ENCODE measurements around the gene MLXIP. TPM values are rescaled to one million over a fixed set of nuclear protein-coding genes. Genes with fewer than 3 reads are reported as not detected.
"Not testable (repeated sequence)": the region's sequence is repeated elsewhere in the genome, so short reads cannot be mapped to it uniquely, and the experiment has no call there.

The MLXIP gene
- total RNA-seq, 1 experiment from 2014 or later, result 124 TPM

DNA sequence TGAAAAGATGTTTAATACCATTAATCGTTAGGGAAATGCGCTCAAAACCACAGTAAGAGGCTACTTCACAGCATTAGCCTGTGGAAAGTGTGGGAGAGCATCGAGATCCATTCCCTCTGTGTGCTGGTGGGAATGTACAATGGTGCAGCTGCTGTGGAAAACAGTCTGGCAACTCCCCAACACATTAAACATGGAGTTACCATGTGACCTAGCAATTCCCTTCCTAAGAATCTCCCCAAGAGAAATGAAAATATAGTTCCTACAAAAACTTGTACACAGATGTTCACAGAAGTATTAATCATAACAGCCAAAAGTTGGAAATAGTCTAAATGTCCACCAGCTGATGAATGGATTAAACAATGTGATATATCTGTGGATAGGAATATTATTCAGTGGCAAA is 23.8 kb downstream of the MLXIP start:
- no peaks in the 10 kb centered on the region for H3K9me3 ChIP-seq (ENCODE audit: control insufficient read depth, insufficient read depth, low read depth, low read length)
- CTCF ChIA-PET, result no interaction called here
- ATAC-seq (no peak), DNase-seq (ENCODE audit: low read depth, low spot score) (no peak)
- H3K27me3 ChIP-seq (ENCODE audit: control insufficient read depth, insufficient read depth, low read length), result no peaks in the 10 kb centered on the region
- no peaks in the 10 kb centered on the region for H3K36me3 ChIP-seq (ENCODE audit: control insufficient read depth, insufficient read depth, low read length)
- POLR2A ChIA-PET, result no interaction called here
- no peak overlapping the region for H3K4me3 ChIP-seq (ENCODE audit: low read depth in 2 of 2, low read length in 2 of 2)
- in situ Hi-C loops (cut with HindIII; ENCODE audit: low pct_unique_long_range_greater_than_20kb, low sequenced_read_pairs) (no loop called here), intact Hi-C loops (cut with micrococcal nuclease; ENCODE audit: unreplicated experiment) (no loop called here)
- BruUV-seq (replicated peaks), result TSS peak; percentile 22
- H3K27ac ChIP-seq (ENCODE audit: low read length), result peak overlapping the region; percentile 77
- TF ChIP-seq SIN3A (IDR thresholded peaks at IDR 0.05; ENCODE audit: borderline replicate concordance, insufficient read depth, low read depth, low read length), result no peak
- no peak for TF ChIP-seq POLR2AphosphoS5 (IDR thresholded peaks at IDR 0.05; ENCODE audit: low read depth, low read length)
- no peak for TF ChIP-seq REST (IDR thresholded peaks at IDR 0.05; ENCODE audit: insufficient read depth in 1 of 2, low read depth in 2 of 2, low read length in 1 of 2)
- TF ChIP-seq TCF7L2 (IDR thresholded peaks at IDR 0.05; ENCODE audit: low read depth, low read length), result no peak
- TF ChIP-seq, protein P1, sequence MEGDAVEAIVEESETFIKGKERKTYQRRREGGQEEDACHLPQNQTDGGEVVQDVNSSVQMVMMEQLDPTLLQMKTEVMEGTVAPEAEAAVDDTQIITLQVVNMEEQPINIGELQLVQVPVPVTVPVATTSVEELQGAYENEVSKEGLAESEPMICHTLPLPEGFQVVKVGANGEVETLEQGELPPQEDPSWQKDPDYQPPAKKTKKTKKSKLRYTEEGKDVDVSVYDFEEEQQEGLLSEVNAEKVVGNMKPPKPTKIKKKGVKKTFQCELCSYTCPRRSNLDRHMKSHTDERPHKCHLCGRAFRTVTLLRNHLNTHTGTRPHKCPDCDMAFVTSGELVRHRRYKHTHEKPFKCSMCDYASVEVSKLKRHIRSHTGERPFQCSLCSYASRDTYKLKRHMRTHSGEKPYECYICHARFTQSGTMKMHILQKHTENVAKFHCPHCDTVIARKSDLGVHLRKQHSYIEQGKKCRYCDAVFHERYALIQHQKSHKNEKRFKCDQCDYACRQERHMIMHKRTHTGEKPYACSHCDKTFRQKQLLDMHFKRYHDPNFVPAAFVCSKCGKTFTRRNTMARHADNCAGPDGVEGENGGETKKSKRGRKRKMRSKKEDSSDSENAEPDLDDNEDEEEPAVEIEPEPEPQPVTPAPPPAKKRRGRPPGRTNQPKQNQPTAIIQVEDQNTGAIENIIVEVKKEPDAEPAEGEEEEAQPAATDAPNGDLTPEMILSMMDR (IDR thresholded peaks at IDR 0.05), result no peak
- peaks cover 72% of the 10 kb centered on the region for H3K4me1 ChIP-seq (ENCODE audit: control insufficient read depth, insufficient read depth, low read length)

DNA sequence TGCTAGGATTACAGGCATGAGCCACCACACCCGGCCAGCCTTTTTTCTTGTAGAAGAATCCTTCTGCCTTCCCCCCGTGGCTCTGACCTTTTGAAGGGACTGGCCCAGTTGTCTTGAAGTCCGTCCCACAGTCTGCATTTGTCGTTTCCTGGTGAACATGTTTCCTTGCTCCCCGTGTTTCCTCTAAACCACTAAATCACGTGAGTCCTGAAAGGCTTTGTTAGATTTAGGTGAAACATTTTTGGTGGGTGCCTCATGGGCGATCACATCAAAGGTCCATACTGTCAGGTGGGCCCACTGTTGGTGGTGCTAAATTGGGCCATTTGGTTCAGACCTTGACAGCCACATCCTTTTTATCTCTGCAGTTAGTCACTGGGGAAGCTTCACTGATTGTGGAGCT is 26.3 kb downstream of the MLXIP start:
- ChIA-PET POLR2A (no interaction called here), CTCF (interaction anchor here (0.7 kb wide), 1 partner anchor 113 kb away, joined by 4 read pairs; no protein-coding TSS in a partner anchor)
- no peak for DNase-seq (ENCODE audit: low read depth, low spot score)
- Histone ChIP-seq H3K36me3 (ENCODE audit: control insufficient read depth, insufficient read depth, low read length) (no peaks in the 10 kb centered on the region), H3K27ac (ENCODE audit: low read length) (peak overlapping the region; percentile 41), H3K9me3 (ENCODE audit: control insufficient read depth, insufficient read depth, low read depth, low read length) (no peaks in the 10 kb centered on the region), H3K4me3 (ENCODE audit: low read depth in 2 of 2, low read length in 2 of 2) (no peak overlapping the region), H3K4me1 (ENCODE audit: control insufficient read depth, insufficient read depth, low read length) (peaks cover 71% of the 10 kb centered on the region), H3K27me3 (ENCODE audit: control insufficient read depth, insufficient read depth, low read length) (no peaks in the 10 kb centered on the region)
- in situ Hi-C loops (cut with HindIII; ENCODE audit: low pct_unique_long_range_greater_than_20kb, low sequenced_read_pairs), result no loop called here
- no peak for ATAC-seq
- BruUV-seq (replicated peaks), result no TSS peak
- no peak for TF ChIP-seq TCF7L2 (IDR thresholded peaks at IDR 0.05; ENCODE audit: low read depth, low read length)
- no peak for TF ChIP-seq SIN3A (IDR thresholded peaks at IDR 0.05; ENCODE audit: borderline replicate concordance, insufficient read depth, low read depth, low read length)
- intact Hi-C loops (cut with micrococcal nuclease; ENCODE audit: unreplicated experiment), result no loop called here

GRCh38 chr12:122105496-122105895 is 26.9 kb downstream of the MLXIP start:
- in situ Hi-C loops (cut with HindIII; ENCODE audit: low pct_unique_long_range_greater_than_20kb, low sequenced_read_pairs); DNase-seq (ENCODE audit: low read depth, low spot score); H3K36me3 ChIP-seq (ENCODE audit: control insufficient read depth, insufficient read depth, low read length); H3K9me3 ChIP-seq (ENCODE audit: control insufficient read depth, insufficient read depth, low read depth, low read length); BruUV-seq (replicated peaks); intact Hi-C loops (cut with micrococcal nuclease; ENCODE audit: unreplicated experiment); H3K27me3 ChIP-seq (ENCODE audit: control insufficient read depth, insufficient read depth, low read length); ATAC-seq; H3K4me3 ChIP-seq (ENCODE audit: low read depth in 2 of 2, low read length in 2 of 2): not testable (repeated sequence)
- ChIA-PET CTCF (interaction anchor here (0.7 kb wide), 1 partner anchor 113 kb away, joined by 4 read pairs; no protein-coding TSS in a partner anchor), POLR2A (interaction anchor here (0.7 kb wide), 1 partner anchor 41 kb away, joined by 3 read pairs; no protein-coding TSS in a partner anchor)
- Histone ChIP-seq H3K27ac (ENCODE audit: low read length) (peak overlapping the region; percentile 41), H3K4me1 (ENCODE audit: control insufficient read depth, insufficient read depth, low read length) (peaks cover 68% of the 10 kb centered on the region)

Data from Panc1 (cell line).